PFSK-1 (cell line): ENCODE data around the gene RPTOR.

ENCODE experiments used
- FOXP2 ChIP-seq: optimal IDR thresholded peaks from 2 replicates; pipeline ENCODE3; 2011; ENCODE audit warnings: borderline replicate concordance, control low read depth, inconsistent platforms; ENCODE audit not compliant: insufficient read depth; ENCODE audit errors: extremely low read length, extremely low read depth
- POLR2AphosphoS5 ChIP-seq: IDR thresholded peaks from 2 replicates; pipeline ENCODE4 v1.6.1; 2012; ENCODE audit warnings: low read depth, mild to moderate bottlenecking, control low read depth, low read length, moderate library complexity
- SIN3A ChIP-seq: IDR thresholded peaks from 2 replicates; pipeline ENCODE4 v1.6.1; 2012; ENCODE audit warnings: mild to moderate bottlenecking, low read length, moderate library complexity, borderline replicate concordance; ENCODE audit not compliant: insufficient read depth
- TAF1 ChIP-seq: IDR thresholded peaks from 2 replicates; pipeline ENCODE4 v1.6.1; 2012; ENCODE audit warnings: low read length, control low read depth, borderline replicate concordance; ENCODE audit not compliant: insufficient read depth
- TF ChIP-seq, protein P1 (sequence below), 2 experiments: IDR thresholded peaks; 2 replicates each; pipeline versions ENCODE4 v1.6.1 to v1.8.0; 2011 to 2012; ENCODE audit warnings: low read depth in 2 of 2, low read length in 2 of 2, control low read depth in 1 of 2, inconsistent platforms in 1 of 2, mild to moderate bottlenecking in 1 of 2, moderate library complexity in 1 of 2; ENCODE audit not compliant: insufficient read depth in 1 of 2

RPTOR gene

DNA sequence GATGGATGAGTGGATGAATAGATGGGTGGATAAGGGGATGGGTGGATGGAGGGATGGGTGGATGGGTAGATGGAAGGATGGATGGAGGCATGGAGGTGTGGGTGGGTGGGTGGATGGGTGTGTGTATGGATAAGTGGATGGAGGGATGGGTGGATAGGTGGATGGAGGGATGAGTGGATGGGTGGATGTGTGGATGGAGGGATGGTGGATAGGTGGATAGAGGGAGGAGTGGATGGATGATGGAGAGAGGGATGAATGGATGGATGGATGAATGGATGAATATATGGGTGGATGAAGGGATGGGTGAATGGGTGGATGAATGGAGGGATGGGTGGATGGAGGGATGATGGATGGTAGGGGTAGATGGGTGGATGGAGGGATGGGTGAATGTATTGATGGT lies 40.7 kb upstream of the RPTOR start:
- TF ChIP-seq FOXP2 = no peak
- TF ChIP-seq SIN3A = no peak
- no peak for TF ChIP-seq TAF1
- no peak for TF ChIP-seq POLR2AphosphoS5
- TF ChIP-seq, protein P1, sequence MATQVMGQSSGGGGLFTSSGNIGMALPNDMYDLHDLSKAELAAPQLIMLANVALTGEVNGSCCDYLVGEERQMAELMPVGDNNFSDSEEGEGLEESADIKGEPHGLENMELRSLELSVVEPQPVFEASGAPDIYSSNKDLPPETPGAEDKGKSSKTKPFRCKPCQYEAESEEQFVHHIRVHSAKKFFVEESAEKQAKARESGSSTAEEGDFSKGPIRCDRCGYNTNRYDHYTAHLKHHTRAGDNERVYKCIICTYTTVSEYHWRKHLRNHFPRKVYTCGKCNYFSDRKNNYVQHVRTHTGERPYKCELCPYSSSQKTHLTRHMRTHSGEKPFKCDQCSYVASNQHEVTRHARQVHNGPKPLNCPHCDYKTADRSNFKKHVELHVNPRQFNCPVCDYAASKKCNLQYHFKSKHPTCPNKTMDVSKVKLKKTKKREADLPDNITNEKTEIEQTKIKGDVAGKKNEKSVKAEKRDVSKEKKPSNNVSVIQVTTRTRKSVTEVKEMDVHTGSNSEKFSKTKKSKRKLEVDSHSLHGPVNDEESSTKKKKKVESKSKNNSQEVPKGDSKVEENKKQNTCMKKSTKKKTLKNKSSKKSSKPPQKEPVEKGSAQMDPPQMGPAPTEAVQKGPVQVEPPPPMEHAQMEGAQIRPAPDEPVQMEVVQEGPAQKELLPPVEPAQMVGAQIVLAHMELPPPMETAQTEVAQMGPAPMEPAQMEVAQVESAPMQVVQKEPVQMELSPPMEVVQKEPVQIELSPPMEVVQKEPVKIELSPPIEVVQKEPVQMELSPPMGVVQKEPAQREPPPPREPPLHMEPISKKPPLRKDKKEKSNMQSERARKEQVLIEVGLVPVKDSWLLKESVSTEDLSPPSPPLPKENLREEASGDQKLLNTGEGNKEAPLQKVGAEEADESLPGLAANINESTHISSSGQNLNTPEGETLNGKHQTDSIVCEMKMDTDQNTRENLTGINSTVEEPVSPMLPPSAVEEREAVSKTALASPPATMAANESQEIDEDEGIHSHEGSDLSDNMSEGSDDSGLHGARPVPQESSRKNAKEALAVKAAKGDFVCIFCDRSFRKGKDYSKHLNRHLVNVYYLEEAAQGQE (IDR thresholded peaks at IDR 0.05; ENCODE audit: insufficient read depth in 1 of 2, low read depth in 2 of 2, low read length in 2 of 2) = no peak

DNA sequence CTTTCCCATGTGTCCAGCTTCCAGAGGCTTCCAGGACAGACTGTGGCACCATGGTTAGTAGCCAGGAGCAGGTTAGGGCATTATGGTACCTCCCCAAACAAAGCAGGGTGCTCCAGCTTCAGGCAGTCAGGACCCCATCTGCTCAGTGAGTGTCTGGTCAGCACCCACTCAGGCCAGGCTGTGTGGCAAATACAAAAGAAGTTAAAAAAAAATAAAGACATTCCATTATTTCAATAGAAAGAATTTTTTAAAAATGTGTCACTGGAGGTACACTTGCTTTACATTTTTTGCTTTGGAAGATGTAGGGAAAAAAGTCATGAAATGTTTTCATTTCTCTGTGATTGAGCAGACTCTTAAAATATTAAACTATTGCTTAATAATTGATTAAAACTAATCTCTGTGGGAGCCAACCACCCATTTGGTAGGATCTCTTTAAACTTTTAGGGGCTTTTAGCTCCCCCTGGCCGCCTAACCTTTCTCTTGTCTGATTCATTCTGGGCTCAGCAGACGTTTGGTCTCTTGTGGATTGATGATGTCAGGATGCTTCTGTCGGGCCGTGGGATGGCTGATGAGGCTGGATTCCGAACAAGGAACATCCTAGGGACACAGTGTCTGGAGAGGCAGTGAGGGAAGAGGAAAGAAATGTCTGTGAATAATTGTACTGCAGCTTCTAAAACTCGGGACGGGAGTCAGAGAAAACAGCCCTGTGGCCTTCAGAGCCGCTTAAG lies 39.8 kb upstream of the RPTOR start:
- TF ChIP-seq SIN3A (no peak), POLR2AphosphoS5 (no peak), FOXP2 (no peak), TAF1 (no peak)
- TF ChIP-seq, protein P1 (IDR thresholded peaks at IDR 0.05; ENCODE audit: insufficient read depth in 1 of 2, low read depth in 2 of 2, low read length in 2 of 2) = no peak

DNA sequence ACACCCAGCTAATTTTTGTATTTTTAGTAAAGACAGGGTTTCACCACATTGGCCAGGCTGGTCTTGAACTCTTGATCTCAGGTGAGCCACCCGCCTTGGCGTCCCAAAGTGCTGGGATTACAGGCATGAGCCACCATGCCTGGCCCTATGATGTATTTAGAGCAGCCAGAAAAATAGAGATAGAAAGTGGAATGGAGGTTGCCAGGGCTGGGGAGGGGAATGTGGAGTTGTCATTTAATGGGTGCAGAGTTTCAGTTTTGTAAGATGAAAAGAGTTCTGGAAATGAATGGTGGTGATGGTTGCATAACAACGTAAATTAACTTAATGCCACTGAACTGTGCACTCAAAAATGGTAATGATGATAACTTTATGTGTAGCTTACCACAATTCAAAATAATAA lies 36.7 kb upstream of the RPTOR start:
- TF ChIP-seq TAF1 (no peak), POLR2AphosphoS5 (no peak), SIN3A (no peak)
- TF ChIP-seq, protein P1 (IDR thresholded peaks at IDR 0.05; ENCODE audit: insufficient read depth in 1 of 2, low read depth in 2 of 2, low read length in 2 of 2) = no peak

DNA sequence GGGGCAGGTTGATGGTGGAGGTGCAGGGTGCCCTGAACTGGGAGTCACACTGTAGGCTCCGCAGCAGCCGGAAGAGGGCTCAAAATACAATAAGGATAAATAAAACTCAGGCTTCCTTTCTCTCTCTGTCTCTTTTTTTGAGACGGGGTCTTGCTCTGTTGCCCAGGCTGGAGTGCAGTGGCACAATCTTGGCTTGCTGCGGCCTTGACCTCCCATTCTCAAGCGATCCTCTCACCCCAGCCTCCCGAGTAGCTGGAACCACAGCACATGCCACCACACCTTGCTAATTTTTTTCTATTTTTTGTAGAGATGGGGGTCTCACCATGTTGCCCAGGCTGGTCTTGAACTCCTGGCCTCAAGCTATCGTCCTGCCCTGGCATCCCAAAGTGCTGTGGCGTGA lies 35.3 kb upstream of the RPTOR start:
- TF ChIP-seq POLR2AphosphoS5 (no peak), FOXP2 (no peak)

DNA sequence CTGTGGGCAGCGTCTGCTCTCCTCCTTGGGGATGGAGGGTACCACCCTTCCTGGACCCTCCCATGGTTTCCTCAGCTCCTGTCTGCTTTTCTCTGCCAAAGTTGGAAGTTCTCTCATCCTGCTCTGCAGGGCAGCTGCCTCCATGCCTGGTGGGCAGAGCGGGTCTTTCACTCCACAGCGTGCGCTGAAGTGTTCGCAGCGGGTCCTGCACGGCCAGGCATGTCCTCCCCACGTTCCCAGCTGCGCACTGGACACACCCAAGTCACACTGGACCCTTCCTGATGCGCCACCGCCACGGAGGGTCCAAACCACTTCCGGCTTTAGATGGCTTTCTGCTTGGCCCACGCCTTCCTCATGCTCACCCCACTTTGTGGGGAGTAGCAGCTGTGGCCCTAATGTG lies 34.5 kb upstream of the RPTOR start:
- no peak for TF ChIP-seq FOXP2
- TF ChIP-seq, protein P1 (IDR thresholded peaks at IDR 0.05; ENCODE audit: insufficient read depth in 1 of 2, low read depth in 2 of 2, low read length in 2 of 2) = no peak
- no peak for TF ChIP-seq SIN3A
- no peak for TF ChIP-seq POLR2AphosphoS5
- TF ChIP-seq TAF1 = no peak
